Neural cell (in vitro differentiated cells): Measurements from ENCODE around the gene NFILZ. TPM values are rescaled to one million over a fixed set of nuclear protein-coding genes. Genes with fewer than 3 reads are reported as not detected.
"Not testable (repeated sequence)": the region's sequence is repeated elsewhere in the genome, so short reads cannot be mapped to it uniquely, and the experiment has no call there.

Source experiments
- H2AFZ ChIP-seq: fragments of 200-600, 300-800 bp; sonication (generic), shearing (Covaris generic); 2 replicates; pipeline ENCODE4 v1.6.0; 2014; ENCODE audit warnings: low read depth, mild to moderate bottlenecking, antibody characterized with exemption, low read length, moderate library complexity
- H3F3A ChIP-seq: fragments of 200-600 bp; shearing (Covaris generic); 2 replicates; pipeline ENCODE4 v1.6.1; 2016; ENCODE audit warnings: mild to moderate bottlenecking, moderate library complexity, mixed read lengths, antibody characterized with exemption, low read length; ENCODE audit not compliant: insufficient read depth, poor library complexity, severe bottlenecking
- H3K27ac ChIP-seq: fragments of 200-600, 300-800 bp; sonication (generic), shearing (Covaris generic); 2 replicates; pipeline ENCODE4 v1.5.1; 2014; ENCODE audit warnings: mild to moderate bottlenecking, low read length, moderate library complexity
- H3K27me3 ChIP-seq: fragments of 300-800, 200-600 bp; sonication (generic), shearing (Covaris generic); 2 replicates; pipeline ENCODE4 v1.6.0; 2014; ENCODE audit warnings: mild to moderate bottlenecking, low read depth, low read length, moderate library complexity; ENCODE audit not compliant: insufficient read depth
- H3K36me3 ChIP-seq: fragments of 300-800, 200-600 bp; sonication (generic), shearing (Covaris generic); 2 replicates; pipeline ENCODE4 v1.5.1; 2014; ENCODE audit warnings: mild to moderate bottlenecking, antibody characterized with exemption, low read length, moderate library complexity; ENCODE audit not compliant: insufficient read depth
- H3K4me2 ChIP-seq: fragments of 300-800, 200-600 bp; sonication (generic), shearing (Covaris generic); 2 replicates; pipeline ENCODE4 v1.6.0; 2014; ENCODE audit warnings: mild to moderate bottlenecking, low read length
- H3K4me3 ChIP-seq: fragments of 300-800, 200-600 bp; sonication (generic), shearing (Covaris generic); 2 replicates; pipeline ENCODE4 v1.5.1; 2014; ENCODE audit warnings: mild to moderate bottlenecking, low read length, moderate library complexity
- H3K79me2 ChIP-seq: fragments of 200-600 bp; shearing (Covaris generic); replicated peaks from 2 replicates; pipeline ENCODE4 v1.6.0; 2014; ENCODE audit warnings: mild to moderate bottlenecking, low read length, moderate library complexity; ENCODE audit not compliant: insufficient read depth
- H3K9ac ChIP-seq: fragments of 300-800, 200-600 bp; sonication (generic), shearing (Covaris generic); 2 replicates; pipeline ENCODE4 v1.6.1; 2016; ENCODE audit warnings: mild to moderate bottlenecking, low read length, mixed read lengths
- H3K9me2 ChIP-seq: fragments of 200-600 bp; shearing (Covaris generic); 2 replicates; pipeline ENCODE4 v1.6.1; 2016; ENCODE audit warnings: mild to moderate bottlenecking, low read length, mixed read lengths; ENCODE audit not compliant: insufficient read depth
- H3K9me3 ChIP-seq: fragments of 200-600, 300-800 bp; sonication (generic), shearing (Covaris generic); 2 replicates; pipeline ENCODE4 v1.6.1; 2016; ENCODE audit warnings: mild to moderate bottlenecking, mixed run types, low read length, moderate library complexity, mixed read lengths
- H4K20me1 ChIP-seq: fragments of 200-600 bp; shearing (Covaris generic); 2 replicates; pipeline ENCODE4 v1.6.1; 2016; ENCODE audit warnings: mild to moderate bottlenecking, mixed run types; ENCODE audit not compliant: insufficient read depth
- CTCF ChIP-seq: fragments of 450-650 bp; IDR thresholded peaks from 2 replicates; pipeline ENCODE4 v1.5.1; 2014; ENCODE audit warnings: antibody characterized with exemption, mild to moderate bottlenecking, moderate library complexity; ENCODE audit not compliant: poor library complexity, severe bottlenecking
- EP300 ChIP-seq: fragments of 450-650 bp; conservative IDR thresholded peaks from 2 replicates; pipeline ENCODE4 v1.6.1; 2014; ENCODE audit warnings: antibody characterized with exemption, mild to moderate bottlenecking, moderate library complexity; ENCODE audit not compliant: poor library complexity, severe bottlenecking
- EZH2 ChIP-seq: fragments of 200-600, 300-800 bp; shearing (Covaris generic), sonication (generic); IDR thresholded peaks from 2 replicates; pipeline ENCODE4 v1.6.1; 2014; ENCODE audit warnings: antibody characterized with exemption, low read length, borderline replicate concordance, mild to moderate bottlenecking; ENCODE audit not compliant: insufficient read depth, poor library complexity, severe bottlenecking
- MXI1 ChIP-seq: fragments of 450-650 bp; conservative IDR thresholded peaks from 2 replicates; pipeline ENCODE4 v1.6.1; 2014; ENCODE audit warnings: antibody characterized with exemption, mild to moderate bottlenecking; ENCODE audit not compliant: poor library complexity, severe bottlenecking
- POLR2AphosphoS5 ChIP-seq: IDR thresholded peaks from 2 replicates; pipeline ENCODE4 v1.6.1; 2012
- RAD21 ChIP-seq: fragments of 450-650 bp; conservative IDR thresholded peaks from 2 replicates; pipeline ENCODE4 v1.6.1; 2014; ENCODE audit warnings: antibody characterized with exemption, mild to moderate bottlenecking, moderate library complexity
- REST ChIP-seq: IDR thresholded peaks from 2 replicates; pipeline ENCODE4 v1.6.1; 2012; ENCODE audit warnings: borderline replicate concordance
- SMC3 ChIP-seq: fragments of 450-650 bp; conservative IDR thresholded peaks from 2 replicates; pipeline ENCODE4 v1.6.1; 2014; ENCODE audit warnings: antibody characterized with exemption, mild to moderate bottlenecking, moderate library complexity; ENCODE audit not compliant: poor library complexity
- TAF1 ChIP-seq: IDR thresholded peaks from 2 replicates; pipeline ENCODE4 v1.6.1; 2012; ENCODE audit warnings: low read depth
- polyA plus RNA-seq: library from polyadenylated mRNA; depleted of rRNA; stranded (reverse); fragments of >200 nt; gene quantifications from 2 replicates; pipeline ENCODE4 v1.2.3, GENCODE V29; 2014

NFILZ gene
- polyA plus RNA-seq, 1 donor from 2014 or later, result not detected

GRCh38 chr19:8615813-8616596 lies 14.4 kb upstream of the NFILZ start:
- no peaks in the 10 kb centered on the region for H3K9me3 ChIP-seq
- no peak overlapping the region for H3K4me2 ChIP-seq
- H3K36me3 ChIP-seq, result no peaks in the 10 kb centered on the region
- H3K9me2 ChIP-seq, result no peaks in the 10 kb centered on the region
- TF ChIP-seq SMC3 (peak; percentile 49), CTCF (peak; percentile 65), EP300 (no peak), MXI1 (no peak), RAD21 (peak; percentile 46)
- H3K79me2 ChIP-seq, result no peaks in the 10 kb centered on the region
- no peak overlapping the region for H3K4me3 ChIP-seq
- H2AFZ ChIP-seq, result no peak overlapping the region
- H4K20me1 ChIP-seq, result no peaks in the 10 kb centered on the region
- no peaks in the 10 kb centered on the region for H3K27me3 ChIP-seq
- H3K9ac ChIP-seq, result no peak overlapping the region
- H3K27ac ChIP-seq, result no peak overlapping the region
- no peaks in the 10 kb centered on the region for H3F3A ChIP-seq

GRCh38 chr19:8616861-8617260 lies 13.6 kb upstream of the NFILZ start:
- TF ChIP-seq TAF1 (no peak), SMC3 (no peak), EP300 (no peak)

GRCh38 chr19:8617325-8617724 lies 13.1 kb upstream of the NFILZ start:
- H3K9me2 ChIP-seq, H3K9me3 ChIP-seq, H3K27me3 ChIP-seq, H3K4me2 ChIP-seq, H3K36me3 ChIP-seq, H2AFZ ChIP-seq, H3K4me3 ChIP-seq, H3K79me2 ChIP-seq, H3K27ac ChIP-seq, H4K20me1 ChIP-seq, H3F3A ChIP-seq, H3K9ac ChIP-seq: not testable (repeated sequence)

More at GRCh38 chr19:8616861-8617260, 13.6 kb upstream of the NFILZ start:
- no peak overlapping the region for H3K4me2 ChIP-seq
- H3K27me3 ChIP-seq, result no peaks in the 10 kb centered on the region
- no peaks in the 10 kb centered on the region for H3K9me3 ChIP-seq
- no peaks in the 10 kb centered on the region for H3K79me2 ChIP-seq
- no peaks in the 10 kb centered on the region for H3F3A ChIP-seq
- H4K20me1 ChIP-seq, result no peaks in the 10 kb centered on the region
- no peaks in the 10 kb centered on the region for H3K36me3 ChIP-seq
- no peaks in the 10 kb centered on the region for H3K9me2 ChIP-seq
- no peak overlapping the region for H2AFZ ChIP-seq
- H3K27ac ChIP-seq, result no peak overlapping the region
- no peak overlapping the region for H3K4me3 ChIP-seq
- H3K9ac ChIP-seq, result no peak overlapping the region

- Histone ChIP-seq H3K27me3 (no peaks in the 10 kb centered on the region), H2AFZ (no peak overlapping the region), H3K4me3 (no peak overlapping the region), H4K20me1 (no peaks in the 10 kb centered on the region), H3K9ac (no peak overlapping the region), H3F3A (no peaks in the 10 kb centered on the region), H3K36me3 (no peaks in the 10 kb centered on the region), H3K27ac (no peak overlapping the region), H3K9me3 (no peaks in the 10 kb centered on the region), H3K4me2 (no peak overlapping the region), H3K9me2 (no peaks in the 10 kb centered on the region), H3K79me2 (no peaks in the 10 kb centered on the region)
- TF ChIP-seq EP300, result no peak
- TF ChIP-seq SMC3, result no peak
- no peak for TF ChIP-seq MXI1
- no peak for TF ChIP-seq CTCF
- TF ChIP-seq RAD21, result no peak
- no peak for TF ChIP-seq REST
- no peak for TF ChIP-seq POLR2AphosphoS5
- no peak for TF ChIP-seq EZH2
- TF ChIP-seq TAF1, result no peak
Observed at GRCh38 chr19:8617984-8618383, 12.4 kb upstream of the NFILZ start.
